ENCODE results near the gene LMTK2. TPM values are rescaled to one million over a fixed set of nuclear protein-coding genes. Genes with fewer than 3 reads are reported as not detected.
"Not testable (repeated sequence)": the region's sequence is repeated elsewhere in the genome, so short reads cannot be mapped to it uniquely, and the experiment has no call there.

LMTK2 gene
- total and polyA plus RNA-seq, 5 donors from 2014 or later: 2.0 to 28.9 (median 3.0) TPM

- H3K4me1 ChIP-seq (ENCODE audit: control insufficient read depth, insufficient read depth, low read length, poor library complexity, severe bottlenecking); H3K27me3 ChIP-seq (ENCODE audit: control insufficient read depth, insufficient read depth, low read length); ATAC-seq (ENCODE audit: low read depth in 2 of 2); H3K36me3 ChIP-seq (ENCODE audit: control insufficient read depth, insufficient read depth, low read length); H3K4me3 Mint-ChIP-seq; H3K4me3 ChIP-seq (ENCODE audit: low read depth, low read length); H3K9me3 Mint-ChIP-seq; DNase-seq; H3K27ac Mint-ChIP-seq; H3K9me3 ChIP-seq (ENCODE audit: control insufficient read depth in 2 of 2, low read length in 2 of 2); H3K27me3 Mint-ChIP-seq; H3K27ac ChIP-seq (ENCODE audit: insufficient read depth, low read length, poor library complexity, severe bottlenecking): not testable (repeated sequence)
- Mint-ChIP-seq H3K36me3 (peaks cover 22% of the 10 kb centered on the region), H3K4me1 (peaks cover 26 to 59% (median 45%) of the 10 kb centered on the region in 4 donors)
These were observed 14.7 kb downstream of the LMTK2 start for GRCh38 chr7:98121388-98121787.

- peaks cover 23% of the 10 kb centered on the region for H3K36me3 Mint-ChIP-seq
- no peaks in the 10 kb centered on the region for H3K27me3 Mint-ChIP-seq
- H3K4me1 Mint-ChIP-seq: peaks cover 21 to 60% (median 46%) of the 10 kb centered on the region in 4 donors
- Histone ChIP-seq H3K27ac (ENCODE audit: insufficient read depth, low read length, poor library complexity, severe bottlenecking) (no peak overlapping the region), H3K27me3 (ENCODE audit: control insufficient read depth, insufficient read depth, low read length) (no peaks in the 10 kb centered on the region), H3K9me3 (ENCODE audit: control insufficient read depth in 2 of 2, low read length in 2 of 2) (no peaks in the 10 kb centered on the region), H3K36me3 (ENCODE audit: control insufficient read depth, insufficient read depth, low read length) (peaks cover 5% of the 10 kb centered on the region), H3K4me1 (ENCODE audit: control insufficient read depth, insufficient read depth, low read length, poor library complexity, severe bottlenecking) (no peaks in the 10 kb centered on the region), H3K4me3 (ENCODE audit: low read depth, low read length) (no peak overlapping the region)
- ATAC-seq (ENCODE audit: low read depth in 2 of 2) (no peak), DNase-seq (no peak)
- no peak overlapping the region for H3K4me3 Mint-ChIP-seq
- H3K27ac Mint-ChIP-seq: peak overlapping the region in 1 of 3 donors; percentile 28
- no peaks in the 10 kb centered on the region for H3K9me3 Mint-ChIP-seq
These were observed 16.7 kb downstream of the LMTK2 start for GRCh38 chr7:98123365-98123696.

DNA sequence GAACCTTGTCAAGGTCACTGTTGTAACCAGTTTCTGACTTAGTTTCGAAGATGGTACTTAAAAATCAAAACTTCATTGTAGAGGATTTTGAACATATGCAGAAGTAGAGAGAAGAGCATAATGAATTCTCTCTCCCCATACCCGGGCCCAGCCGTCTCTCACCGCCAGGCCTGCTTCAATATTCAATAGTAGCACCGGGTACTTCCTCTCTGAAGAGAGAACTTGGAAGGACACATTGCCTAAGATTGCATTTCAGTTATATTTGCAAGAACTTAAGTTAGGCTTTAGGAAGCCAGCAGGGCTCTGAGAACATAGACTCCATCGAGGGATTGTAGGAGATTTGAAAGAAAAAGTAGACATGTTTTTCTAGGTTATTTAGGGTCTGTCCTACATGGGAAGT, 19.1 kb downstream of the LMTK2 start:
- Histone ChIP-seq H3K36me3 (ENCODE audit: control insufficient read depth, insufficient read depth, low read length) (peaks cover 6% of the 10 kb centered on the region), H3K4me3 (ENCODE audit: low read depth, low read length) (no peak overlapping the region), H3K27me3 (ENCODE audit: control insufficient read depth, insufficient read depth, low read length) (no peaks in the 10 kb centered on the region), H3K9me3 (ENCODE audit: control insufficient read depth in 2 of 2, low read length in 2 of 2) (no peaks in the 10 kb centered on the region), H3K27ac (ENCODE audit: insufficient read depth, low read length, poor library complexity, severe bottlenecking) (no peak overlapping the region), H3K4me1 (ENCODE audit: control insufficient read depth, insufficient read depth, low read length, poor library complexity, severe bottlenecking) (peaks cover 3% of the 10 kb centered on the region)
- H3K4me1 Mint-ChIP-seq: peaks cover 21 to 66% (median 55%) of the 10 kb centered on the region in 4 donors
- no peaks in the 10 kb centered on the region for H3K27me3 Mint-ChIP-seq
- no peaks in the 10 kb centered on the region for H3K9me3 Mint-ChIP-seq
- no peak overlapping the region for H3K4me3 Mint-ChIP-seq
- no peak overlapping the region for H3K27ac Mint-ChIP-seq
- H3K36me3 Mint-ChIP-seq: peaks cover 19% of the 10 kb centered on the region
- ATAC-seq (ENCODE audit: low read depth in 2 of 2) (no peak), DNase-seq (no peak)

- no peak overlapping the region for H3K27ac Mint-ChIP-seq
- H3K36me3 ChIP-seq (ENCODE audit: control insufficient read depth, insufficient read depth, low read length): peaks cover 6% of the 10 kb centered on the region
These were observed 19.9 kb downstream of the LMTK2 start for GRCh38 chr7:98126311-98127142.

GRCh38 chr7:98128346-98128745, 21.7 kb downstream of the LMTK2 start:
- peaks cover 32 to 84% (median 68%) of the 10 kb centered on the region in 4 donors for H3K4me1 Mint-ChIP-seq
- no peak for ATAC-seq (ENCODE audit: low read depth in 2 of 2)

More at GRCh38 chr7:98126311-98127142, 19.9 kb downstream of the LMTK2 start:
- Mint-ChIP-seq H3K4me3 (no peak overlapping the region), H3K36me3 (peaks cover 19% of the 10 kb centered on the region), H3K4me1 (peaks cover 28 to 73% (median 61%) of the 10 kb centered on the region in 4 donors), H3K27me3 (no peaks in the 10 kb centered on the region), H3K9me3 (no peaks in the 10 kb centered on the region)
- DNase-seq (no peak), ATAC-seq (ENCODE audit: low read depth in 2 of 2) (no peak)
- Histone ChIP-seq H3K4me3 (ENCODE audit: low read depth, low read length) (no peak overlapping the region), H3K4me1 (ENCODE audit: control insufficient read depth, insufficient read depth, low read length, poor library complexity, severe bottlenecking) (peaks cover 11% of the 10 kb centered on the region), H3K27me3 (ENCODE audit: control insufficient read depth, insufficient read depth, low read length) (no peaks in the 10 kb centered on the region), H3K27ac (ENCODE audit: insufficient read depth, low read length, poor library complexity, severe bottlenecking) (no peak overlapping the region), H3K9me3 (ENCODE audit: control insufficient read depth in 2 of 2, low read length in 2 of 2) (no peaks in the 10 kb centered on the region)

GRCh38 chr7:98130959-98131358, 24.3 kb downstream of the LMTK2 start:
- H3K27me3 ChIP-seq (ENCODE audit: control insufficient read depth, insufficient read depth, low read length): no peaks in the 10 kb centered on the region
- H3K36me3 ChIP-seq (ENCODE audit: control insufficient read depth, insufficient read depth, low read length): peaks cover 6% of the 10 kb centered on the region
- DNase-seq (no peak), ATAC-seq (ENCODE audit: low read depth in 2 of 2) (no peak)
- H3K4me3 ChIP-seq (ENCODE audit: low read depth, low read length): peak overlapping the region; percentile 29
- Mint-ChIP-seq H3K9me3 (no peaks in the 10 kb centered on the region), H3K4me1 (peaks cover 17 to 80% (median 68%) of the 10 kb centered on the region in 4 donors), H3K27me3 (no peaks in the 10 kb centered on the region), H3K27ac (peak overlapping the region in 1 of 3 donors; percentile 30), H3K36me3 (peaks cover 12% of the 10 kb centered on the region), H3K4me3 (peak overlapping the region in 1 of 4 donors; percentile 26)
- no peak overlapping the region for H3K27ac ChIP-seq (ENCODE audit: insufficient read depth, low read length, poor library complexity, severe bottlenecking)
- peaks cover 37% of the 10 kb centered on the region for H3K4me1 ChIP-seq (ENCODE audit: control insufficient read depth, insufficient read depth, low read length, poor library complexity, severe bottlenecking)
- no peaks in the 10 kb centered on the region for H3K9me3 ChIP-seq (ENCODE audit: control insufficient read depth in 2 of 2, low read length in 2 of 2)

More at GRCh38 chr7:98128346-98128745, 21.7 kb downstream of the LMTK2 start:
- Mint-ChIP-seq H3K27me3 (no peaks in the 10 kb centered on the region), H3K9me3 (no peaks in the 10 kb centered on the region), H3K36me3 (peaks cover 11% of the 10 kb centered on the region), H3K27ac (peak overlapping the region in 1 of 3 donors; percentile 29), H3K4me3 (no peak overlapping the region)
- Histone ChIP-seq H3K4me3 (ENCODE audit: low read depth, low read length) (no peak overlapping the region), H3K36me3 (ENCODE audit: control insufficient read depth, insufficient read depth, low read length) (peaks cover 6% of the 10 kb centered on the region), H3K9me3 (ENCODE audit: control insufficient read depth in 2 of 2, low read length in 2 of 2) (no peaks in the 10 kb centered on the region), H3K27me3 (ENCODE audit: control insufficient read depth, insufficient read depth, low read length) (no peaks in the 10 kb centered on the region), H3K27ac (ENCODE audit: insufficient read depth, low read length, poor library complexity, severe bottlenecking) (no peak overlapping the region), H3K4me1 (ENCODE audit: control insufficient read depth, insufficient read depth, low read length, poor library complexity, severe bottlenecking) (peaks cover 29% of the 10 kb centered on the region)
- DNase-seq: no peak

- Mint-ChIP-seq H3K27ac (peak overlapping the region; percentile 6 to 84 (median 19)), H3K4me1 (peaks cover 17 to 66% (median 62%) of the 10 kb centered on the region in 4 donors), H3K27me3 (no peaks in the 10 kb centered on the region), H3K36me3 (peaks cover 11% of the 10 kb centered on the region), H3K9me3 (no peaks in the 10 kb centered on the region), H3K4me3 (peak overlapping the region; percentile 9 to 60 (median 32))
- DNase-seq (peak in 1 of 3 donors; percentile 20), ATAC-seq (ENCODE audit: low read depth in 2 of 2) (peak; percentile 16 to 32)
- no peaks in the 10 kb centered on the region for H3K27me3 ChIP-seq (ENCODE audit: control insufficient read depth, insufficient read depth, low read length)
- no peak overlapping the region for H3K27ac ChIP-seq (ENCODE audit: insufficient read depth, low read length, poor library complexity, severe bottlenecking)
- H3K4me1 ChIP-seq (ENCODE audit: control insufficient read depth, insufficient read depth, low read length, poor library complexity, severe bottlenecking): peaks cover 37% of the 10 kb centered on the region
- H3K9me3 ChIP-seq (ENCODE audit: control insufficient read depth in 2 of 2, low read length in 2 of 2): no peaks in the 10 kb centered on the region
- peak overlapping the region; percentile 51 for H3K4me3 ChIP-seq (ENCODE audit: low read depth, low read length)
- peaks cover 16% of the 10 kb centered on the region for H3K36me3 ChIP-seq (ENCODE audit: control insufficient read depth, insufficient read depth, low read length)
These were observed 26.5 kb downstream of the LMTK2 start for GRCh38 chr7:98133181-98133580.

All from CD4-positive, CD25-positive, alpha-beta regulatory T cell (primary cell).